ENCODE data around the gene SEMA3E.

Gene SEMA3E

DNA sequence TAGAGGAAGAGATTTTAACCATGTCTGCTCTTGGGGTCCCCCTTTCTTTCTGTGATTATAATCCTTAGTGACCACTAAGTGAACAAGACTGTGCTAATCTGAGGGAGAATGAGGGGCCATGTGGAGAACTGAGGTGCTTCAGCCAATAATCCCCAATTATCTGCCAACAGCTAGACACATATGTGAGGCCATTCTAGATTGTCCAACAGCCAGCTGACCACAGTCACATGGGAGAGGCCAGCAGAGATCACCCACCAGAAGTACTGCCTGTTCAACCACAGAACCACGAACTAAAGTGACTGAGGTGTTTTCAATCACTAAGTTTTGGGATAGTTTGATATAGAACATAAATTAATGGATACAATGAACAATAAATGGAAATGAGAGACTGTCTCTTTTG, 74.3 kb downstream of the SEMA3E start:
- Histone ChIP-seq H4K91ac (ENCODE audit: low read length) (no peak overlapping the region), H3K9me3 (ENCODE audit: control insufficient read depth, low read length) (no peaks in the 10 kb centered on the region), H3K18ac (ENCODE audit: low read depth in 1 of 2, low read length in 2 of 2) (no peak overlapping the region), H3K4me2 (ENCODE audit: low read length, poor library complexity, severe bottlenecking) (no peak overlapping the region), H3K4ac (ENCODE audit: low read depth in 1 of 2, low read length in 2 of 2) (no peak overlapping the region), H3K4me3 (ENCODE audit: insufficient read depth in 1 of 2, low read depth in 1 of 2, low read length in 2 of 2) (no peak overlapping the region), H3K23ac (ENCODE audit: low read length in 2 of 2) (no peak overlapping the region), H2BK12ac (ENCODE audit: low read length in 2 of 2) (no peak overlapping the region), H3K27ac (ENCODE audit: low read length, poor library complexity, severe bottlenecking) (no peak overlapping the region), H2BK5ac (ENCODE audit: low read depth, low read length, poor library complexity, severe bottlenecking) (no peak overlapping the region), H3K27me3 (ENCODE audit: control insufficient read depth in 1 of 2, insufficient read depth in 1 of 2, low read length in 2 of 2) (no peaks in the 10 kb centered on the region), H2AFZ (ENCODE audit: low read depth, low read length) (no peak overlapping the region), H3K79me1 (replicated peaks; ENCODE audit: low read length, poor library complexity, severe bottlenecking) (no peaks in the 10 kb centered on the region), H3K4me1 (ENCODE audit: control insufficient read depth, insufficient read depth, low read depth, low read length) (no peaks in the 10 kb centered on the region), H3K9ac (ENCODE audit: low read length) (no peak overlapping the region), H2BK15ac (ENCODE audit: low read depth, poor library complexity, severe bottlenecking) (no peak overlapping the region), H4K8ac (ENCODE audit: low read length) (peak overlapping the region; percentile 60), H3K14ac (ENCODE audit: low read length in 2 of 2) (no peak overlapping the region), H2AK5ac (ENCODE audit: low read length, severe bottlenecking) (no peak overlapping the region), H3K36me3 (ENCODE audit: control insufficient read depth in 1 of 2, insufficient read depth in 2 of 2, low read depth in 1 of 2, low read length in 2 of 2) (no peaks in the 10 kb centered on the region), H2BK120ac (ENCODE audit: low read depth, low read length) (no peak overlapping the region)
- DNase-seq: peak; percentile 2
- no CpG with 5 or more reads among the region's 1 CpG for WGBS

DNA sequence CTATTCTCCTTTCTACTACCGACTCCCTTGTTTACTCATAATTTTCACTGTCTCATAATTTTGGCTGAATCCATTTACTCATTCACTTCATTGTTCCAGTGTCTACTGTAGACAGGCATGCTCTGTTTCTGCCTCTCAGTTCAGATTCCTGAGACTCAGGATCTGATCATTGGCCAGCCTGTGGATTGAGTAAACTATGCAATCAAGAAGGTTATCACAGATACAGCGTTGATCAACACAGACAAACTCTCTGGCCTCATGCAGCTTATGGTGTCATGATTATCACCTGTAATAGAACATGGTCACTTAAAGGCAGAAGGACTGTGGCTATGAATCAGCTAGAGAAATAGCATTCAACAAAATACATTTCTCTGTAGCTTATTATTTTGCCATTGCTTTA, 86.0 kb downstream of the SEMA3E start:
- Histone ChIP-seq H4K8ac (ENCODE audit: low read length) (no peak overlapping the region), H2AFZ (ENCODE audit: low read depth, low read length) (no peak overlapping the region), H2BK120ac (ENCODE audit: low read depth, low read length) (no peak overlapping the region), H3K79me1 (replicated peaks; ENCODE audit: low read length, poor library complexity, severe bottlenecking) (no peaks in the 10 kb centered on the region), H3K14ac (ENCODE audit: low read length in 2 of 2) (no peak overlapping the region), H2BK12ac (ENCODE audit: low read length in 2 of 2) (no peak overlapping the region), H3K23ac (ENCODE audit: low read length in 2 of 2) (no peak overlapping the region), H3K27ac (ENCODE audit: low read length, poor library complexity, severe bottlenecking) (no peak overlapping the region), H3K4me1 (ENCODE audit: control insufficient read depth, insufficient read depth, low read depth, low read length) (no peaks in the 10 kb centered on the region), H2AK5ac (ENCODE audit: low read length, severe bottlenecking) (no peak overlapping the region), H3K9me3 (ENCODE audit: control insufficient read depth, low read length) (no peaks in the 10 kb centered on the region), H3K4ac (ENCODE audit: low read depth in 1 of 2, low read length in 2 of 2) (no peak overlapping the region), H3K36me3 (ENCODE audit: control insufficient read depth in 1 of 2, insufficient read depth in 2 of 2, low read depth in 1 of 2, low read length in 2 of 2) (no peaks in the 10 kb centered on the region), H2BK15ac (ENCODE audit: low read depth, poor library complexity, severe bottlenecking) (no peak overlapping the region), H4K91ac (ENCODE audit: low read length) (no peak overlapping the region), H3K9ac (ENCODE audit: low read length) (no peak overlapping the region), H3K4me2 (ENCODE audit: low read length, poor library complexity, severe bottlenecking) (no peak overlapping the region), H3K4me3 (ENCODE audit: insufficient read depth in 1 of 2, low read depth in 1 of 2, low read length in 2 of 2) (no peak overlapping the region), H3K27me3 (ENCODE audit: control insufficient read depth in 1 of 2, insufficient read depth in 1 of 2, low read length in 2 of 2) (no peaks in the 10 kb centered on the region), H3K18ac (ENCODE audit: low read depth in 1 of 2, low read length in 2 of 2) (no peak overlapping the region), H2BK5ac (ENCODE audit: low read depth, low read length, poor library complexity, severe bottlenecking) (no peak overlapping the region)
- DNase-seq: no peak
- 90% methylated on average over 2 of the region's 2 CpGs for WGBS

DNA sequence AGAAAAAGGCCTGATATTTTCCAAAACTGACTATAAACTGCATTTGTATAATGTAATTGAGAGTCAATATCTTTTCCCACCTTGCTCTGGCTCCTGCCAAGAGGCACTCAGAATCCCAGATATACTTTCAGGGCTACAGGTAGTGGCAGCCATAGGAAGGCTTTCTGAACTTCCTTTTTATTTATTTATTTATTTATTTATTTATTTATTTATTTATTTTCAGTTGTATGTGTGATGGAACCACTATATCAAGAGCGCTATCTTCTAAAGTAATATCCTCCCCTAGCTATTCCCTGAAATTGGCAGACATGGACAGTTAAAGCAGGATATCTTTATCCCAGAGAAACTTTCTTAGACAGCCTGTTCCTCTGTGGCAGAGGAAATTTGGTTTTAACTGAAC, 86.7 kb downstream of the SEMA3E start:
- H3K4me1 ChIP-seq (ENCODE audit: control insufficient read depth, insufficient read depth, low read depth, low read length): no peaks in the 10 kb centered on the region
- H2BK5ac ChIP-seq (ENCODE audit: low read depth, low read length, poor library complexity, severe bottlenecking): no peak overlapping the region
- no peak overlapping the region for H3K4ac ChIP-seq (ENCODE audit: low read depth in 1 of 2, low read length in 2 of 2)
- no peak overlapping the region for H3K23ac ChIP-seq (ENCODE audit: low read length in 2 of 2)
- no peak overlapping the region for H3K14ac ChIP-seq (ENCODE audit: low read length in 2 of 2)
- H2AFZ ChIP-seq (ENCODE audit: low read depth, low read length): no peak overlapping the region
- WGBS: no CpG with 5 or more reads among the region's 1 CpG
- no peak overlapping the region for H4K8ac ChIP-seq (ENCODE audit: low read length)
- DNase-seq: no peak
- H3K36me3 ChIP-seq (ENCODE audit: control insufficient read depth in 1 of 2, insufficient read depth in 2 of 2, low read depth in 1 of 2, low read length in 2 of 2): no peaks in the 10 kb centered on the region
- H4K91ac ChIP-seq (ENCODE audit: low read length): no peak overlapping the region
- no peak overlapping the region for H3K4me3 ChIP-seq (ENCODE audit: insufficient read depth in 1 of 2, low read depth in 1 of 2, low read length in 2 of 2)
- no peak overlapping the region for H2BK12ac ChIP-seq (ENCODE audit: low read length in 2 of 2)
- H3K27ac ChIP-seq (ENCODE audit: low read length, poor library complexity, severe bottlenecking): no peak overlapping the region
- H3K9me3 ChIP-seq (ENCODE audit: control insufficient read depth, low read length): no peaks in the 10 kb centered on the region
- H3K79me1 ChIP-seq (replicated peaks; ENCODE audit: low read length, poor library complexity, severe bottlenecking): no peaks in the 10 kb centered on the region
- no peak overlapping the region for H2BK15ac ChIP-seq (ENCODE audit: low read depth, poor library complexity, severe bottlenecking)
- H3K4me2 ChIP-seq (ENCODE audit: low read length, poor library complexity, severe bottlenecking): no peak overlapping the region
- H3K9ac ChIP-seq (ENCODE audit: low read length): no peak overlapping the region
- H3K18ac ChIP-seq (ENCODE audit: low read depth in 1 of 2, low read length in 2 of 2): no peak overlapping the region
- no peaks in the 10 kb centered on the region for H3K27me3 ChIP-seq (ENCODE audit: control insufficient read depth in 1 of 2, insufficient read depth in 1 of 2, low read length in 2 of 2)
- no peak overlapping the region for H2BK120ac ChIP-seq (ENCODE audit: low read depth, low read length)
- H2AK5ac ChIP-seq (ENCODE audit: low read length, severe bottlenecking): no peak overlapping the region

DNA sequence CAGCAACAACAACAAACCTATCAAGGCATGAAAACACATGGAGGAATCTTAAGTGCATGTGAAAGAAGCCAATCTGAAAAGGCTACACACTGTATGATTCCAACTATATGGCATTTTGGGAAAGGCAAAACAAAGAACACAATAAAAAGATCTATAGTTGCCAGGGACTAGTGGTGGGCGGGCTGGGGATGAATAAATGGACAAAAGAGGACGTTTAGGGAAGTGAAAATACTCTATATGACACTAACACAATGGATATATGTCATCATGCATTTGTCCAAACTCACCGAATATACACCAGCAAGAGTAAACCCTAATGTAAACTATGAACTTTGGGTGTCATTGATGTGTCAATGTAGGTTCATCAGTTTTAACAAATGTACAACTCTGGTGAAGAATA, 89.1 kb downstream of the SEMA3E start:
- H3K4me1 ChIP-seq (ENCODE audit: control insufficient read depth, insufficient read depth, low read depth, low read length): no peaks in the 10 kb centered on the region
- no peak overlapping the region for H2AFZ ChIP-seq (ENCODE audit: low read depth, low read length)
- H3K14ac ChIP-seq (ENCODE audit: low read length in 2 of 2): no peak overlapping the region
- H3K23ac ChIP-seq (ENCODE audit: low read length in 2 of 2): no peak overlapping the region
- H3K36me3 ChIP-seq (ENCODE audit: control insufficient read depth in 1 of 2, insufficient read depth in 2 of 2, low read depth in 1 of 2, low read length in 2 of 2): no peaks in the 10 kb centered on the region
- no peaks in the 10 kb centered on the region for H3K27me3 ChIP-seq (ENCODE audit: control insufficient read depth in 1 of 2, insufficient read depth in 1 of 2, low read length in 2 of 2)
- H3K18ac ChIP-seq (ENCODE audit: low read depth in 1 of 2, low read length in 2 of 2): no peak overlapping the region
- H4K8ac ChIP-seq (ENCODE audit: low read length): no peak overlapping the region
- H3K4ac ChIP-seq (ENCODE audit: low read depth in 1 of 2, low read length in 2 of 2): no peak overlapping the region
- no peak overlapping the region for H2BK5ac ChIP-seq (ENCODE audit: low read depth, low read length, poor library complexity, severe bottlenecking)
- H3K4me2 ChIP-seq (ENCODE audit: low read length, poor library complexity, severe bottlenecking): no peak overlapping the region
- H3K9me3 ChIP-seq (ENCODE audit: control insufficient read depth, low read length): no peaks in the 10 kb centered on the region
- H4K91ac ChIP-seq (ENCODE audit: low read length): no peak overlapping the region
- no peak overlapping the region for H2BK15ac ChIP-seq (ENCODE audit: low read depth, poor library complexity, severe bottlenecking)
- WGBS: no CpG with 5 or more reads among the region's 3 CpGs
- H2BK120ac ChIP-seq (ENCODE audit: low read depth, low read length): no peak overlapping the region
- no peak overlapping the region for H3K27ac ChIP-seq (ENCODE audit: low read length, poor library complexity, severe bottlenecking)
- H3K9ac ChIP-seq (ENCODE audit: low read length): no peak overlapping the region
- H3K4me3 ChIP-seq (ENCODE audit: insufficient read depth in 1 of 2, low read depth in 1 of 2, low read length in 2 of 2): no peak overlapping the region
- H2AK5ac ChIP-seq (ENCODE audit: low read length, severe bottlenecking): no peak overlapping the region
- H2BK12ac ChIP-seq (ENCODE audit: low read length in 2 of 2): no peak overlapping the region
- DNase-seq: no peak
- H3K79me1 ChIP-seq (replicated peaks; ENCODE audit: low read length, poor library complexity, severe bottlenecking): no peaks in the 10 kb centered on the region

Data from mesenchymal stem cell (in vitro differentiated cells and primary cell).